HFFc6 (cell line): ENCODE measurements around the gene CNPY1. TPM values are rescaled to one million over a fixed set of nuclear protein-coding genes. Genes with fewer than 3 reads are reported as not detected.
"Not testable (repeated sequence)": the region's sequence is repeated elsewhere in the genome, so short reads cannot be mapped to it uniquely, and the experiment has no call there.

Experiments
- DNase-seq: peaks from one replicate; pipeline ENCODE4 v3.0.0-alpha.2; 2018
- H3K27ac Mint-ChIP-seq: 2 replicates; pipeline ENCODE4 v1.8.0; 2020; ENCODE audit warnings: mild to moderate bottlenecking, mixed read lengths
- H3K27me3 Mint-ChIP-seq: 2 replicates; pipeline ENCODE4 v1.8.0; 2021; ENCODE audit warnings: mild to moderate bottlenecking, moderate library complexity, mixed read lengths; ENCODE audit not compliant: insufficient read depth
- H3K36me3 Mint-ChIP-seq: 2 replicates; pipeline ENCODE4 v1.8.0; 2021; ENCODE audit warnings: low read depth, mixed read lengths
- H3K4me1 Mint-ChIP-seq: 2 replicates; pipeline ENCODE4 v1.8.0; 2020; ENCODE audit warnings: low read depth, mixed read lengths
- H3K4me3 Mint-ChIP-seq: 2 replicates; pipeline ENCODE4 v1.8.0; 2020; ENCODE audit warnings: mild to moderate bottlenecking, moderate library complexity, mixed read lengths
- H3K9me3 Mint-ChIP-seq: 2 replicates; pipeline ENCODE4 v1.8.0; 2020; ENCODE audit warnings: mild to moderate bottlenecking, mixed read lengths
- total RNA-seq, 6 experiments: library from RNA; stranded (reverse); fragmentation: NEBNext Ultra II Directional; extraction: Animal tissue kit (Norgen Biotek cat#: 25700); gene quantifications; 2 replicates in 1 of 6; 3 replicates in 5 of 6; pipeline ENCODE4 v1.2.3, GENCODE V29; 2021
- TF ChIP-seq, protein P1 (sequence below): fragments of 200-600 bp; sonication (generic); IDR thresholded peaks from 2 replicates; pipeline ENCODE4 v1.5.0; 2021; ENCODE audit warnings: antibody characterized with exemption, mild to moderate bottlenecking

CNPY1 gene
- total RNA-seq, 6 experiments from 2014 or later: not detected

DNA sequence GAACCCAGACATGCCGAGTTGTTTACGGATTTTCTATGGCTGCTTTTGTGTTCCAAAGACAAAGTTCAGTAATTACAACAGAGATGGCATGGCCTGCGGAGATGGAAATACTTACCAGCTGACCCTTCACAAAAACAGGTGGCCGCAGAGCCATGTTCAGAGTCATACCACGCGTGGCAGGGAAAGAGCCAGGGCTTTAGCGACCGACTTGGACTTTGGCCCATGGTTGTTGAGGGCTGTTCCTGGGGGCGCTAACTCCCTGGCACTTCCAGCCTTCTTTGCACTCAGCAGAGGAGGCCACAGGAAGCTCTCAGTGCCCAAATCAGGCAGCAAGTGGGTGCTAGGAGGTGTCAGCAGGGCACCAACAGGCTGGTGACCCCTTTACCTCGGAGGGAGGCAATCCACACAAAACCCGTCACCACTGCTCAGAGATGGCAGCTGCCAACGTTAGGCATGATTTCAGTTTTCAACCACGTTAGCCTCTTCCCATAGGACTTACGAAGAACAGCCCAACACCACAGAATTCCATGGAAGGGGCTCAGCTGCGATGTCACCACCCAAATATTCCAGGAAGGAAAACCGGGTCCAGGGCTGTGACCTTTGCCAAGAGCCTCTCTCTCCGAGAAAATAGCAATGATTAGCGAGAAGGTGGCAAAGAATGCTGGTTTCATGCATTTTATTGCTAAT lies 21.4 kb upstream of the CNPY1 start:
- H3K27me3 Mint-ChIP-seq: peaks cover 22% of the 10 kb centered on the region
- no peak for DNase-seq
- H3K4me1 Mint-ChIP-seq: no peaks in the 10 kb centered on the region
- TF ChIP-seq, protein P1, sequence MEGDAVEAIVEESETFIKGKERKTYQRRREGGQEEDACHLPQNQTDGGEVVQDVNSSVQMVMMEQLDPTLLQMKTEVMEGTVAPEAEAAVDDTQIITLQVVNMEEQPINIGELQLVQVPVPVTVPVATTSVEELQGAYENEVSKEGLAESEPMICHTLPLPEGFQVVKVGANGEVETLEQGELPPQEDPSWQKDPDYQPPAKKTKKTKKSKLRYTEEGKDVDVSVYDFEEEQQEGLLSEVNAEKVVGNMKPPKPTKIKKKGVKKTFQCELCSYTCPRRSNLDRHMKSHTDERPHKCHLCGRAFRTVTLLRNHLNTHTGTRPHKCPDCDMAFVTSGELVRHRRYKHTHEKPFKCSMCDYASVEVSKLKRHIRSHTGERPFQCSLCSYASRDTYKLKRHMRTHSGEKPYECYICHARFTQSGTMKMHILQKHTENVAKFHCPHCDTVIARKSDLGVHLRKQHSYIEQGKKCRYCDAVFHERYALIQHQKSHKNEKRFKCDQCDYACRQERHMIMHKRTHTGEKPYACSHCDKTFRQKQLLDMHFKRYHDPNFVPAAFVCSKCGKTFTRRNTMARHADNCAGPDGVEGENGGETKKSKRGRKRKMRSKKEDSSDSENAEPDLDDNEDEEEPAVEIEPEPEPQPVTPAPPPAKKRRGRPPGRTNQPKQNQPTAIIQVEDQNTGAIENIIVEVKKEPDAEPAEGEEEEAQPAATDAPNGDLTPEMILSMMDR: no peak
- H3K36me3 Mint-ChIP-seq: no peaks in the 10 kb centered on the region
- H3K27ac Mint-ChIP-seq: no peak overlapping the region
- H3K9me3 Mint-ChIP-seq: no peaks in the 10 kb centered on the region
- H3K4me3 Mint-ChIP-seq: no peak overlapping the region

DNA sequence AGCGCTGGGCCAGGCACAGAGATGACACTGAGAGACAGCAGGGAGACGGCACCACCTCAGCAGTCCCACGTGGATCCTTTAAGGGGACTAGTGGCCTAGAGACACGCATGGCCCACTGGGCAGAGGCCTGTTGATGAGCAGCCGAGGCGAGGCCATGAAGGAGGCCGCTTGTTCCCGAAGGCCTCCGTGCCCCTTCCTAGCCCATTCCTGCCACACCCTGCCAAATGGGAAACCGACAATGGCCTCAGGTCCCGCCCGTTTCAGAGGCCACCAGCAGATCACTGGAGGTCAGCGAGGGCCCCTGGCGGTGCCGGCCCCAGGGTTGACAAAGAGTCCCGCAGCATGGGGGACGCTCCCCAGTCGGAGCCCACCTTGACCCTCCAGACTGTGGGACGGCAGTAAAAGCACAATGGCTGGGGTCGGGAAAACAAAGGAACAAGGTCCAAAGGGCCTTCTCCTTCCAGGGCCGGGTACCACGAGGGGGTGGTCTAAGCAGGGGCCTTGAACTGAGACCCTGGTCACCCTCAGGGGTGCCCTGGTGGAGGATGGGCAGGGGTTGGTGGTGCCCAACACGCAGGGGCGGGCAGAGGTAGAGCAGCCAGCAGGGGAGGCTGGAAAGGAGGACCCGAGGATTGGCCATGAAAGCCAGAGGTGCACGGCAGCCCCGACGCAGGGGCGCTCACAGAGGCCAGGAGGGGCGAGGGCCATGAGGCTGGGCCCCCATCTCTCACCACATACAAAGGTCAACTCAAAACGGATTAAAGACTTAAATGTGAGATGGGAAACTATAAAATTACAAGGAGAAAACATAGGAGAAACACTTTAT lies 19.9 kb upstream of the CNPY1 start:
- Mint-ChIP-seq H3K27ac (no peak overlapping the region), H3K4me3 (no peak overlapping the region), H3K4me1 (no peaks in the 10 kb centered on the region), H3K9me3 (no peaks in the 10 kb centered on the region), H3K27me3 (peaks cover 29% of the 10 kb centered on the region), H3K36me3 (no peaks in the 10 kb centered on the region)
- TF ChIP-seq, protein P1: no peak
- no peak for DNase-seq

DNA sequence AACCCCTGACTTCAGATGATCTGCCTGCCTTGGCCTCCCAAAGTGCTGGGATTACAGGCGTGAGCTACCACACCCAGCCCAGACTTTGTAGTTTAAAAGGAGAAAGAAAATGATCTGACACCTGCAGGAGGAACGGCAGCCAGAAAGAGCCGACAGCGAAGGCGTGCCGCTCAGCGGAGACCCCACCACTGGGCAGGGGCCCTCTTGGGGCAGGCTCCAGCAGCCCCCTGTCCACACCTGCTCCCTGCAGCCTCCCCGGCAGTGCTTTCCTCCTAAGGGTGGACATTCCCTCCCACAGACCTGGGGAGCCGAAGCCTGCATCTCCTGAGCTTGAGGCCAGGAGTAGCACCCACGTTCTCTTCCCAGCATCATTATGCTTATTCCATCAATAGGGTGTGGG lies 19.2 kb upstream of the CNPY1 start:
- no peaks in the 10 kb centered on the region for H3K36me3 Mint-ChIP-seq
- DNase-seq: no peak
- H3K27me3 Mint-ChIP-seq: peaks cover 30% of the 10 kb centered on the region
- TF ChIP-seq, protein P1: no peak
- no peaks in the 10 kb centered on the region for H3K4me1 Mint-ChIP-seq
- H3K4me3 Mint-ChIP-seq: no peak overlapping the region
- no peak overlapping the region for H3K27ac Mint-ChIP-seq
- H3K9me3 Mint-ChIP-seq: no peaks in the 10 kb centered on the region

DNA sequence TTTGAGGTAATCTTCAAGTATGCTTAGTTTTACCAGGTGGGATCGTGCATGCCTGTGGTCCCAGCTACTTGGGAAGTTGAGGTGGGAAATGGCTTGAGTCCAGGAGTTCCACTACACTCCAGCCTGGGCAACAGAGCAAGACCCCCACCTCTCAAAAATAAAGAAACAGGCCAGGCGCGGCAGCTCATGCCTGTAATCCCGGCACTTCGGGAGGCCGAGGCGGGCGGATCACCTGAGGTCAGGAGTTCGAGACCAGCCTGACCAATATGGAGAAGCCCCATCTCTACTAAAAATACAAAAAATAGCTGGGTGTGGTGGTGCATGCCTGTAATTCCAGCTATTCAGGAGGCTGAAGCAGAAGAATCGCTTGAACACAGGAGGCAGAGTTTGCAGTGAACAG lies 16.6 kb upstream of the CNPY1 start:
- H3K9me3 Mint-ChIP-seq, H3K4me3 Mint-ChIP-seq, H3K27ac Mint-ChIP-seq, H3K36me3 Mint-ChIP-seq, DNase-seq, H3K4me1 Mint-ChIP-seq: not testable (repeated sequence)
- peaks cover 23% of the 10 kb centered on the region; the same call in 1 of the 2 replicates for H3K27me3 Mint-ChIP-seq

DNA sequence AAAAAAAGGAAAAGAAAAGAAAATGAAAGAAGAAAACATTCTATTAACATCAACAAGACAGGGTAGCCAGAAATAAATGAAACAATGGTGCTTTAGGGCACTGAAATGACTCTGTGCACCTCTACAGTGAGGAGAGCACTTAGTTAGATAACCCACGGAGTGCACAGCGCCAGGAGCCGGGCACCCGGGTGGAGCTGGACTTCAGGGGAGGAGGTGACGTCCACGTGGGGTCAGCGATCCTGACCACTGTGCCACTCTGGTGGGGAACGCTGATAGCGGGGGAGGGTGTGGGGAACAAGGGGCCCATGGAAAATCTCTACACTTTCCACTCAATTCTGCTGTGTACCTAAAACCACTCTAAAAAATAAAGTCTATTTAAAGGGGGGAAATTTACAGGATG lies 15.7 kb upstream of the CNPY1 start:
- Mint-ChIP-seq H3K4me1 (no peaks in the 10 kb centered on the region), H3K27ac (no peak overlapping the region), H3K4me3 (no peak overlapping the region), H3K27me3 (peaks cover 23% of the 10 kb centered on the region; the same call in 1 of the 2 replicates), H3K36me3 (no peaks in the 10 kb centered on the region), H3K9me3 (no peaks in the 10 kb centered on the region)
- TF ChIP-seq, protein P1: no peak
- no peak for DNase-seq
